GM18505 (cell line): ENCODE data around the gene GAK.

Experiments used
- ATAC-seq: cut with Tn5 transposase; IDR thresholded peaks from one replicate; pipeline ENCODE4 v1.9.1; 2021; ENCODE audit not compliant: unreplicated experiment
- POLR2A ChIP-seq: IDR thresholded peaks from 4 replicates; pipeline ENCODE4 v1.6.1; 2011; ENCODE audit warnings: borderline replicate concordance; ENCODE audit not compliant: insufficient read depth, insufficient read length; ENCODE audit errors: extremely low read depth

GAK gene

GRCh38 chr4:968221-968620 is 36.1 kb upstream of the GAK start:
- no peak for TF ChIP-seq POLR2A
- ATAC-seq, result no peak

- no peak for TF ChIP-seq POLR2A
- no peak for ATAC-seq
Observed at GRCh38 chr4:967113-968104, 35.3 kb upstream of the GAK start.

- no peak for TF ChIP-seq POLR2A
- no peak for ATAC-seq
Observed at GRCh38 chr4:966266-967112, 34.4 kb upstream of the GAK start.

- no peak for TF ChIP-seq POLR2A
- no peak for ATAC-seq
Observed at GRCh38 chr4:965766-966134, 33.6 kb upstream of the GAK start.

- no peak for TF ChIP-seq POLR2A
- no peak for ATAC-seq
Observed at GRCh38 chr4:965048-965765, 33.1 kb upstream of the GAK start.

- ATAC-seq, result no peak
- TF ChIP-seq POLR2A, result no peak
Observed at GRCh38 chr4:964346-965025, 32.4 kb upstream of the GAK start.

GRCh38 chr4:963276-964225 is 31.4 kb upstream of the GAK start:
- ATAC-seq, result no peak
- no peak for TF ChIP-seq POLR2A

GRCh38 chr4:962231-963208 is 30.4 kb upstream of the GAK start:
- ATAC-seq, result no peak
- no peak for TF ChIP-seq POLR2A

GRCh38 chr4:961351-962230 is 29.5 kb upstream of the GAK start:
- no peak for ATAC-seq
- TF ChIP-seq POLR2A, result no peak

- no peak for TF ChIP-seq POLR2A
Observed at GRCh38 chr4:960636-961350, 28.7 kb upstream of the GAK start.

More at GRCh38 chr4:960636-961350, 28.7 kb upstream of the GAK start:
- ATAC-seq, result no peak
